ENCODE measurements around the gene OSBPL6. TPM values are rescaled to one million over a fixed set of nuclear protein-coding genes. Genes with fewer than 3 reads are reported as not detected.

The OSBPL6 gene
- total and polyA plus RNA-seq, 9 of the 15 experiments (the other 6 are each of a cell fraction or from before 2014, with no cell fraction given) = 3.4 to 12.7 (median 9.3) TPM

GRCh38 chr2:178306352-178307073 lies 112.2 kb downstream of the OSBPL6 start (continued):
- TF ChIP-seq SMC3 (conservative IDR thresholded peaks at IDR 0.05; ENCODE audit: insufficient read depth, low read depth, low read length) (peak; percentile 52; the same call in 1 of the 2 replicates), GTF2A2 (tag; IDR thresholded peaks at IDR 0.05) (no peak), ZNF766 (CRISPR knock-in tag; conservative IDR thresholded peaks at IDR 0.05) (0 out of 2 replicates have a peak, but pooled peaks have one; percentile 29), SIN3B (IDR thresholded peaks at IDR 0.05; ENCODE audit: low read depth) (no peak), MECOM (CRISPR knock-in tag; IDR thresholded peaks at IDR 0.05) (no peak), USF1 (CRISPR knock-in tag; IDR thresholded peaks at IDR 0.05) (no peak), ZNF583 (CRISPR knock-in tag; IDR thresholded peaks at IDR 0.05) (no peak), ZNF717 (CRISPR knock-in tag; IDR thresholded peaks at IDR 0.05) (no peak), ZBTB9 (CRISPR knock-in tag; IDR thresholded peaks at IDR 0.05) (no peak), FIP1L1 (IDR thresholded peaks at IDR 0.05; ENCODE audit: low read depth, low read length, poor library complexity, severe bottlenecking) (no peak), CTCF (IDR thresholded peaks at IDR 0.05 in 2 of 3, conservative IDR thresholded peaks at IDR 0.05 in 1 of 3; ENCODE audit: insufficient read depth in 2 of 3, low read depth in 1 of 3, low read length in 3 of 3) (peak; percentile 77 to 90 (median 86)), CREM (IDR thresholded peaks at IDR 0.05; ENCODE audit: low read depth) (no peak), MCM5 (IDR thresholded peaks at IDR 0.05; ENCODE audit: low read depth) (no peak), NCOR1 (IDR thresholded peaks at IDR 0.05) (no peak), KAT7 (CRISPR knock-in tag; IDR thresholded peaks at IDR 0.05; ENCODE audit: borderline replicate concordance) (peak; percentile 30; the same call in 1 of the 2 replicates), KAT2B (IDR thresholded peaks at IDR 0.05; ENCODE audit: low read depth, low read length) (no peak), ZKSCAN1 (IDR thresholded peaks at IDR 0.05; ENCODE audit: low read depth, low read length) (no peak), ZNF174 (CRISPR knock-in tag; IDR thresholded peaks at IDR 0.05) (no peak), ELF2 (CRISPR knock-in tag; IDR thresholded peaks at IDR 0.05) (0 out of 2 replicates have a peak, but pooled peaks have one; percentile 21), CHD4 (IDR thresholded peaks at IDR 0.05; ENCODE audit: insufficient read depth, insufficient replicate concordance, low read depth, low read length, poor library complexity, severe bottlenecking) (no peak), SNAPC5 (CRISPR knock-in tag; IDR thresholded peaks at IDR 0.05) (no peak), MTF1 (CRISPR knock-in tag; IDR thresholded peaks at IDR 0.05; ENCODE audit: borderline replicate concordance) (no peak), ZFP91 (CRISPR knock-in tag; IDR thresholded peaks at IDR 0.05) (no peak), CBFB (CRISPR knock-in tag; IDR thresholded peaks at IDR 0.05) (no peak)
